GM19025 (cell line): ENCODE measurements around the gene STRIP1.

Source experiments
- ATAC-seq: cut with Tn5 transposase; IDR thresholded peaks from one replicate; pipeline ENCODE4 v1.9.1; 2021; ENCODE audit warnings: mild to moderate bottlenecking, low read depth, moderate library complexity; ENCODE audit not compliant: unreplicated experiment

STRIP1 gene

DNA sequence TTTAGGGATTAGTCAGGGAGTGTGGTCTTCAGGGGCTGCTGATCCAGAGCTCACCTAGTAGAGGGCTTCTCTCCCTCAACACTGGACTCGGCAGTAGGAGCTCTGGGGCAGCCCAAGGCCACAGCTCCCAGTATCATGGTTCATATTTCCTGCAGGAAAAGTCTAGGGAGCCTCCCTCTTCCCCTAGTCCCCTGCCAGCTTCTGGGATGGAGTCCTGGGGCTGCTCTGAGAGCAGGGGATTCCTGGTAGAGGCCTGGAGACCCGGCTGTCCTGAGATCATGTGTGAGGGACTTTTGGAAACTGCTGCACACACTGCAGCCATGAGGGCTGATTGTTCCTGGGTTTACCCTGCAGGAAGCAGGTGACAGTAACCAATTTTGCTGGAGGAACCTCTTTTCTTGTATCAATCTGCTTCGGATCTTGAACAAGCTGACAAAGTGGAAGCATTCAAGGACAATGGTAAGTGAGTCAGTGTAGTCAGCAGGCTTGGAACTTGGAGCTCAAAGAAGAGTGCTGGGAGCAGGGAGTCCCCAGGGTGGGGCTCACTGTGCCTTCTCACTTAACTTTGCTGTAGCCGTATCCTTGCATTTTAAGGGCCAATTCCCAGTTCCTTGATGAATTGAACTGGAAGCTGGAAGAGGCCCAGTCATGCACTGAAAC, 16.3 kb downstream of the STRIP1 start:
- no peak for ATAC-seq

- no peak for ATAC-seq
Observed at GRCh38 chr1:110051262-110051648, 16.8 kb downstream of the STRIP1 start.

DNA sequence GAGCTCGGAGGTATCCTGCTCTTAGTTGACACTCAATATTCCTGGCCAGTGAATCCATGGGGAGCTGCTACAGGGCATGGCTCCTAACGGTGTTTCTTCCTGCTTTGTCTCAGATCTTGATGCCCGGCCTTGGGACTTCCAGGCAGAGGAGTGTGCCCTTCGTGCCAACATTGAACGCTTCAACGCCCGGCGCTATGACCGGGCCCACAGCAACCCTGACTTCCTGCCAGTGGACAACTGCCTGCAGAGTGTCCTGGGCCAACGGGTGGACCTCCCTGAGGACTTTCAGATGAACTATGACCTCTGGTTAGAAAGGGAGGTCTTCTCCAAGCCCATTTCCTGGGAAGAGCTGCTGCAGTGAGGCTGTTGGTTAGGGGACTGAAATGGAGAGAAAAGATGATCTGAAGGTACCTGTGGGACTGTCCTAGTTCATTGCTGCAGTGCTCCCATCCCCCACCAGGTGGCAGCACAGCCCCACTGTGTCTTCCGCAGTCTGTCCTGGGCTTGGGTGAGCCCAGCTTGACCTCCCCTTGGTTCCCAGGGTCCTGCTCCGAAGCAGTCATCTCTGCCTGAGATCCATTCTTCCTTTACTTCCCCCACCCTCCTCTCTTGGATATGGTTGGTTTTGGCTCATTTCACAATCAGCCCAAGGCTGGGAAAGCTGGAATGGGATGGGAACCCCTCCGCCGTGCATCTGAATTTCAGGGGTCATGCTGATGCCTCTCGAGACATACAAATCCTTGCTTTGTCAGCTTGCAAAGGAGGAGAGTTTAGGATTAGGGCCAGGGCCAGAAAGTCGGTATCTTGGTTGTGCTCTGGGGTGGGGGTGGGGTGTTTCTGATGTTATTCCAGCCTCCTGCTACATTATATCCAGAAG, 19.4 kb downstream of the STRIP1 start:
- ATAC-seq = no peak

GRCh38 chr1:110055493-110056284, 21.3 kb downstream of the STRIP1 start:
- no peak for ATAC-seq

- no peak for ATAC-seq
Observed at GRCh38 chr1:110056285-110056683, 21.9 kb downstream of the STRIP1 start.

GRCh38 chr1:110056776-110057175, 22.4 kb downstream of the STRIP1 start:
- no peak for ATAC-seq

DNA sequence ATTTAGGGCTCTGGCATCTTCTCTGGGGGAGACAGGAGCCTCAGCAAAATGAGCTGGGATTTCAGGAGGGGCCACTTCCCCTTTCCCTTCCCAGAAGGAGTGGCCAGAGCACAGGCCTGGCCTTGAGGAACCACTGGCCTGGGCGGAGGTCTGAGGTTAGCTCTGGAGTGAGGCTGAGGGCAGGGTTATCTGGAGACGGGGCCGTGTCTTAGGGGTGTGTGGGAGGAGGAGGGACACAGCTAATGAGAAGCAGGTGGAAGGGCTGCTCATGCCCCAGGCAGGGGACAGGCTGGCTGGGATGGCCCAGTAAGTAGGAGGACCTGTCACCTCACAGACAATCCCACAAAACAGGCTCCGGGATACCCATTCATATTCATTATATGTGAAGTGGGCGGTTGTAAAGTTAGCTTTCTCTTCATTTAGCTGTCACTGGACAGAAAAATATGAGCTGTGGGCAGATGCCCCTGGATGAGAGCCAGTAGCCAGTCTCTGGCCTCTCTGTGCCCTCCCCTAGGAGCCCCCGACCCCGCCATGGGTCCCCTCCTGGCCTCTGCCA, 23.6 kb downstream of the STRIP1 start:
- ATAC-seq = no peak

DNA sequence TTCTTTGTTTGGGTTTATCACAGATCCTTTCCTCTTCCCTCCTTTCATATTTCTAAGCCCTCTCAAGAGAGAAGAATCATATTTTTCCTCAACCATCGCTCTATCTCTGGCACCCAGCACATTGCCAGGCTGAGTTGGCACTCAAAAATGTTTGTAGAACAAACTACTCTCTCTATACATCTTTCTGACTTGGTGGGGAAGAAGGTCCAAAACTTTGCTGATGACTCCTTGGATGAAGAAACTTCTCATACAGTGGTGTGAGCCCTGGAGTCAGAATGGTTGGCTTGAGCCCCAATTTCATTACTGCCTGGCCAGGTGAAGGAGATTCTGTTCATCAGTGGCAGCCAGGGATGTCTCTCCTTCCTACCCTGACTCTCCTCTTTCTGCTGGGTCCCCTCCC, 24.2 kb downstream of the STRIP1 start:
- ATAC-seq = no peak

DNA sequence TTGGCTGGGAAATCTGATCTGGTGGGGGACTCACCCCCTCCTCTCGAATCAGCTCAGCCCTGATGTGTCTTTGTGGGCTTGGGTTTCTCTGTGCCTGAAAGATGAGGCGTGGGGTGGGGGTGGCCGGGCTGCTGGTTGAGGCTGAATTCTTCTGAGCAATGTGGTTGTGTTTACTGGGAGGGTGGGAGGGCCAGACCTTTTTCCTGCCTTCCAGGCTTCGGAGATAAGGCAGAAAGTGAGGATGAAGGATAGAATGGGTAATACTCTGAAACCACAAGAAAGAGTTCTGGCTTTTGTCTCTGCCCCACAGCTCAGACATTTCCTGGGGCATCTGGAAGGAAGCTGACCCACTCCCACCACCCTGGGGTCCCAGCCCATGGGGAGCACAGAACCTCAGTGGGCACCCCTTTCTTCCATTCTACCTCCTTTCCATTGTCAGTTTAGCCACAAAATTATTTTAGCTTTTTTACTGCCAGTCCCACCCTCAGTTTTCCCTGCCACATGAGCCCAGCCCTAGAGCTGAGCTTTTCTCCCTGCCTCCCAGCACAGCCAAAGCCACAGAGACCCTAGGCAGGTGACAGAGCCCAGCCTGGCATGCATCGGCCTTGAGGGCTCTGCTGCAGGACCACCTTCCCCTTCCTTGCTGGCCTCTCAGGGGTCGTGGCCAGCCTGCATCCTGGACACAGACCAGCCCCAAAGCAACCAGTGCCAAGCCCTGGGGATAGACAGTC, 24.9 kb downstream of the STRIP1 start:
- ATAC-seq = no peak

- no peak for ATAC-seq
Observed at GRCh38 chr1:110060034-110060661, 25.7 kb downstream of the STRIP1 start.

- ATAC-seq = no peak
Observed at GRCh38 chr1:110060662-110061060, 26.2 kb downstream of the STRIP1 start.

DNA sequence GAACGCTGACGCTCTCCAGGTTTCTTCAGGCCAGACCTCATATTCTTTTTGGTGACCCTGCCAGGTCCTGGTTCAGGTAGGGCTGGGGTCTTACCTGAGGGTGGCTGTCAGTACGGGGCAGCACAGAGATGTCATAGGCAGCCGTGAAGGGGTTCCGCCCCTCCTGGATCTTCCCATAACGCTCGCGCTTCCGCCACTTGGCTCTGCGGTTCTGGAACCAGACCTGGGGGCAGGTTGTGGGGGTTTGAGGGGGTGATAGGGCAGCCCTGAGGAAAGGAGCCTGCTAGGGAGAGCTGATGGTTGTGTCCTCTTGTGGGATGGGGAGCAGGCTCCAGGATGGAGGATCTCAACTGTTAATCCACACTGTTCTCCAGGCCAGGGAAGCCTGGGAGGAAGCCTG, 26.9 kb downstream of the STRIP1 start:
- ATAC-seq = no peak

DNA sequence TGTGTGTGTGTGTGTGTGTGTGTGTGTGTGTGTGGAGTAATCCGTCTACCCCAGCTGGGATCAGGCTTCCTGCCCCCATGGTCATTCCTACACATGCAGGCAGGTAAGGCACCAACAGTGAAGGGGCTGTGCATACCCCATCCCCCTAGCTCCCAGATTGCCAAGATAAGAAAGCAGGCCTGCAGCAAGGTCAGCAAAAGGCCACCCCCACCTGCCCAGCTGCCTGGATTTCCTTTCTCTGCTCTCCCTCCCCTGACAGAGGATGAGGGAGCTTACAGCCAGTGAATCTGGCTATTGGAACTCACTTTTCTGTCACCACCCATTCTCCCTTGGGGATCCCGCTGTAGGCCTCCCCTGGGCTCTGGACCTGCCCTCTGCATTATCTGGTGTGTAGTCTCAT, 28.2 kb downstream of the STRIP1 start:
- ATAC-seq = no peak

- no peak for ATAC-seq
Observed at GRCh38 chr1:110063781-110064180, 29.4 kb downstream of the STRIP1 start.

DNA sequence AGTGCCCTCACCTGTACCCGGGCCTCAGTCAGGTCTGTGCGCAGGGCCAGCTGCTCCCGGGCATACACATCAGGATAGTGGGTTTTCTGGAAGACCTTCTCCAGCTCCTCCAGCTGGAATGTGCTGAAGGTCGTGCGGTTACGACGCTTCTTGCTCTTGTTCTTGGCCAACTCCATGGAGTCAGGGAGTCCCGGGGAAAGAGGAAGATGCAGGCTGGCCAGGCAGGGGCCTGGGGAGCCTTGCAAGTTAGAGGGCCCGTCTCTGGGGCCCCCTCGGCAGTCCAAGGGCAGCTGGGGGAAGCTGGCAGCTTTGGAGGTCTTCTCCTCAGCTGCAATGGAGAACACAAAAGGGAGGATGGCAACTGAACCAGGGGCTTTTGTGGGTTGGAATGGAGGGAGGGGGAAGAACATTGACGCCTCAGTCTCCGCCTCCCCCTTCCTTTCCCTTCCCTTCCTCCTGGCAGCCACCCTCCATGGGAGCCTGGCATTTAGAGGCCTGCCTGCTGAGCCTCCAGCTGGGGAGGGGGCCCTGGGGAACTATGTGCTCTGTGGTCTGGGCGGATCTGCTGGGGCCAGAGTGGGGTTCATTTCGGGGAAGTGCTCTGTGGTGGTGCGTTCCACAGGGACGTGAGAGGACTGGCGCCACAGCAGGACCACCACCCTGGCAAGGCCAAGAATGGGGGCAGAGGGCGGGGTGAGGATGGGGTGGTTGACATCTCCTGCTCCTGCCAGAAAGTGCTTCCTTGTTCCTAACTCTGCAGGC, 30.3 kb downstream of the STRIP1 start:
- ATAC-seq = no peak

DNA sequence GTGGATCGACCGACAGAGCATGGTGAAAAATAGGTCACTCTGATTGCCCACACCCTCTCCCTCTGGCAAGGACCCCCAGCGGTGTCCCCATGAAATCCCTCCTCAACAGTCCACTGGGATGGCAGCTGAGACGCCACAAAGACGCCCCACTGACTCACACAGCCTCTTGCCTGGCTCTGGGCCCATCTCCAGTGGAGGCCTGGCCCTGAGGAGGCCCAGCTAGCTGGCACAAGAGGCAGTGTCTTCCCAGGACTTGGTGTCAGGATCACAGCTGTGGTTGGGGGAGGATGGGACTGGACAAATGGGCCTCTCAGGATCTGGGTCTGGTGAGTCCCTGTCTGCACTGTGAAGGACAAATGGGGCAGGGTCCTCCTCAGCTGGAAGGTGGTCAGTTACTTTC, 31.4 kb downstream of the STRIP1 start:
- no peak for ATAC-seq

GRCh38 chr1:110067479-110067892, 33.1 kb downstream of the STRIP1 start:
- no peak for ATAC-seq

DNA sequence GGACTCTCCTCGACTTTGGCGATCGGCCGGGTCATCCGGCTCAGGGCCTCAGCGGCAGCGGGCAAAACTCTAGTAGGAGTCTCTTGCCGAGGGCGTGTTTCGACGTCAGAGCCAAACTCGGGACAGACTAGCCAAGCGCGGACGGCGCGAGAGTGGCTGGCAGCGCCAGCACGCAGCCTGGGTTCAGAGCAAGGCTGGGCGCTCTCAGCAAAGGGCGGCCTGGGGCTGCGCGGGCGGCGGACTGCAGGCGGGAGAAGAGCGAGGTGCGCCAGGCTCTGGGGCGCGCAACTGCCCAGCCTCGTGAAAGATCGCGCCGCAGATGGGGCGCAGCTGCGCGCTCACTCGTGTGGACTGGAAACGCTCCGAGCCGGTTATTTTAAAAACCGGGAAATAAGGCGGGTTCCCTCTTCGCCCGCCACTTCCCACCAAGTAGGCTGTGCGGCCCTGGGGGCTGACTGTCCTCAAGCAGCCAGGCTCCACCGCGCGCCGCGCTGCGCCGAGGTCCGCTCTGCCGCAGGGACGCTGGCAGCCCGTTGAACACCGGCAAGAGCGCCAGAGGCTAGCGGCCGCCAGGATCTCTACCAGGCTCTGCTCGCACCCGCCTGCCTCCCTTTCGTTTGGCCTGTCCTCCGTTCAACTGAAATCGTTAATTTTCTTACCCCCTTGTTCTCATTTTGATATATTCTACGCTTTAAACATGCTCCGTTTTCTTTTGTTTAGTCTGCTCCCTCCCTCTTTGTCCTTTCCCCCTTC, 33.6 kb downstream of the STRIP1 start:
- ATAC-seq = no peak
